Right lobe of liver (tissue), 4 donors: ENCODE results near the gene ELOVL2.

Source experiments
- CTCF ChIP-seq, 4 donors: fragments of 200-600 bp in 3 of 4; fragments of 450-650 bp in 1 of 4; IDR thresholded peaks; one replicate each; pipeline versions ENCODE4 v1.5.1 to v1.8.0; 2016 to 2022; ENCODE audit warnings: antibody characterized with exemption in 4 of 4, mild to moderate bottlenecking in 2 of 4
- POLR2A ChIP-seq: fragments of 450-650 bp; IDR thresholded peaks from one replicate; pipeline ENCODE4 v1.6.1; 2017; ENCODE audit warnings: antibody characterized with exemption, mild to moderate bottlenecking
- donor health status: DM: no; HTN: no; CAD: no.
- donor health status: DM: no; HTN: no; CAD: no.
- donor health status: DM: no; HTN: yes; CAD: no.

DNA sequence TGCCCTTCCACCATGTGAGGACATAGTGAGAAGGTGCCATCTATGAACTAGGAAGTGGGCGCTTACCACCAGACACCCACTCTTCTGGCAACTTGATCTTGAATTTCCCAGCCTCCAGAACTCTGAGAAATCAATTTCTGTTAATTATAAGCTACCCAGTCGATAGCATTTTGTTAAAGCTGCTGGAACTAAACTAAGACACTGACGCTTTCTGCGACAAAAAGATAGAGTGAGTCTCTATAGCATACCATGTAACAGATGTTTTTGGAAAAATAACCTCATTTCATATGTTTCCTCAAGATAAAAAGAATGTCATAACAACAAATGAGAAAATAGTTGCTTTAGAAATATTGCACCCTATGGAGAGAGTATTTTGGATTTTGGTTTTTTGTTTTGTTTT is 34.2 kb upstream of the ELOVL2 start:
- TF ChIP-seq CTCF (IDR thresholded peaks at IDR 0.05) (no peak), POLR2A (no peak)
